DOHH2 (cell line): ENCODE results near the gene FXR2.

Experiments used
- EZH2phosphoT487 ChIP-seq: fragments of 200-600 bp; sonication (generic); IDR thresholded peaks from 2 replicates; pipeline ENCODE4 v1.6.1; 2017; ENCODE audit warnings: borderline replicate concordance, mild to moderate bottlenecking, antibody characterized with exemption, low read length, moderate library complexity, mixed read lengths
- TF ChIP-seq, protein P1 (sequence below): fragments of 200-600 bp; sonication (generic); IDR thresholded peaks from one replicate; pipeline ENCODE4 v1.5.1; 2014; ENCODE audit warnings: antibody characterized with exemption, mild to moderate bottlenecking, low read depth, low read length; ENCODE audit not compliant: poor library complexity, severe bottlenecking

- TF ChIP-seq, protein P1, sequence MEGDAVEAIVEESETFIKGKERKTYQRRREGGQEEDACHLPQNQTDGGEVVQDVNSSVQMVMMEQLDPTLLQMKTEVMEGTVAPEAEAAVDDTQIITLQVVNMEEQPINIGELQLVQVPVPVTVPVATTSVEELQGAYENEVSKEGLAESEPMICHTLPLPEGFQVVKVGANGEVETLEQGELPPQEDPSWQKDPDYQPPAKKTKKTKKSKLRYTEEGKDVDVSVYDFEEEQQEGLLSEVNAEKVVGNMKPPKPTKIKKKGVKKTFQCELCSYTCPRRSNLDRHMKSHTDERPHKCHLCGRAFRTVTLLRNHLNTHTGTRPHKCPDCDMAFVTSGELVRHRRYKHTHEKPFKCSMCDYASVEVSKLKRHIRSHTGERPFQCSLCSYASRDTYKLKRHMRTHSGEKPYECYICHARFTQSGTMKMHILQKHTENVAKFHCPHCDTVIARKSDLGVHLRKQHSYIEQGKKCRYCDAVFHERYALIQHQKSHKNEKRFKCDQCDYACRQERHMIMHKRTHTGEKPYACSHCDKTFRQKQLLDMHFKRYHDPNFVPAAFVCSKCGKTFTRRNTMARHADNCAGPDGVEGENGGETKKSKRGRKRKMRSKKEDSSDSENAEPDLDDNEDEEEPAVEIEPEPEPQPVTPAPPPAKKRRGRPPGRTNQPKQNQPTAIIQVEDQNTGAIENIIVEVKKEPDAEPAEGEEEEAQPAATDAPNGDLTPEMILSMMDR, result no peak
- no peak for TF ChIP-seq EZH2phosphoT487
Observed at GRCh38 chr17:7592422-7593021, 22.2 kb downstream of the FXR2 start.
